ENCODE results near the gene OPN4.

- peak; percentile 75 for TF ChIP-seq CTCF (IDR thresholded peaks at IDR 0.05)
- no peak for TF ChIP-seq EZH2phosphoT487 (IDR thresholded peaks at IDR 0.05)
- TF ChIP-seq EZH2 (IDR thresholded peaks at IDR 0.05): peak; percentile 48
These were observed 56.7 kb downstream of the OPN4 start for GRCh38 chr10:86710987-86711512.
